Activated CD4-positive, alpha-beta T cell treated with anti-CD3 and anti-CD28 coated beads for 24 hours (primary cell): Measurements from ENCODE around the gene CDKN1C.

ENCODE experiments used
- DNase-seq, 2 donors: peaks; one replicate each; pipeline ENCODE4 v3.0.0-alpha.2; 2020; ENCODE audit warnings: low read depth in 2 of 2

The CDKN1C gene

DNA sequence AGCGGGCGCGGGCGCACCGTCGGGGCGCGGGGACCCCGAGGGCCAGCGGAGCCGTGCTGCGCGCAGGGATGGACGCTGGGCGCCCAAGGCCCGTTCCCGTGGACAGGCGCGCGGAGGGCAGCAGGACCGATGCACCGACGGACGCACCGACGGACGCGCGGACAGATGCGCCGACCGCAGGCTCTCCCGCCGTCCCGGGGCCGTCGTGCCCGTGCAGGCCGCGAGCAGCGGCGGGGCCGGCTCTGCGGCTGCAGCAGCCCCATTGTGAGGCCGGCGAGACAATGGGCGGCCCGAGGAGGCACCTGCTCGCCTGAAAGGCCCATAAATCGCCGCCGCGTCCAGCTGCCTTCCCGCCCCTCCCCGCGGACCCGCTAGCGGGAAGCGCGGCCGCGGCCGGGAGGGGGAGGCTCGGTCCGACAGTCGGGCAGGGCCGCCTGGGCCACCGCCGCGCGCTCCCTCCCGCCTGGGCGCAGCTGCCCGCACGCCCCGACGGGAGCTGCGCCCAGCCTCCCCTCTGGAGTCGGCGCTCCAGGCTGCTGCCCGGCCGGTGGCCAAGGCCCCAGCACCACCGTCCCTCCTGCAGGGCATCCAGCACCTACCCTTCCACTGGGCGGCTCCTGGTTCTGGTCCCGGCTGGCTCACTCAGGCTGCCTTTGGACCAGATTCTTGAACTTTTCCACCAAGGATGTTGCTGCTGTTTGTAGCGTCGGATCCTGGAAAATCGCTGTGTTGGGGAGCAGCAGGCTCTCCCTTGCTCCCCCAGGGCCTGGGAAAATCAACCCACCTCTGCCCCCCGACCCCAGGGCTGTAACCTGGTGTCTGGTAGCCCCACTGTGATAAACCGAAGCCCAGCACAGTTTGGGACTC is 15.8 kb downstream of the CDKN1C start:
- no peak for DNase-seq

DNA sequence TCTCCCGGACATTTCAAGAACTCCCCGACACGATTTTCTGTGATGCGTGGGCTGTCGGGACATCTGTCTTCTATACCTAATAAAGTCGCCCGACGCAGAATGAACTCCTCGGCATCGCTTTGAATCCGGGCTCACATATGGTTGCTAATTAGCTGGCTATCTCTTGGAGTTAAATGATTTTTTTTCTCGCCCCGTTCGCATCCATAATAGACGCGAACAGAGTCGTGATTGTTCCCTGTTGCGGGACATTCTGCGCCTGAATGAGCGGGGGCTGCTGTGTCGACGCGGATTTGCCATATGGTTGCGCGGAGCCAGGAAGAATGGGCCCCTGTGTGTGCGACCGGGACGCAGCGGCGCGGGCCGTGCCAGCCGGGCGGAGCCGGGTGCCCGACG is 16.4 kb downstream of the CDKN1C start:
- no peak for DNase-seq

DNA sequence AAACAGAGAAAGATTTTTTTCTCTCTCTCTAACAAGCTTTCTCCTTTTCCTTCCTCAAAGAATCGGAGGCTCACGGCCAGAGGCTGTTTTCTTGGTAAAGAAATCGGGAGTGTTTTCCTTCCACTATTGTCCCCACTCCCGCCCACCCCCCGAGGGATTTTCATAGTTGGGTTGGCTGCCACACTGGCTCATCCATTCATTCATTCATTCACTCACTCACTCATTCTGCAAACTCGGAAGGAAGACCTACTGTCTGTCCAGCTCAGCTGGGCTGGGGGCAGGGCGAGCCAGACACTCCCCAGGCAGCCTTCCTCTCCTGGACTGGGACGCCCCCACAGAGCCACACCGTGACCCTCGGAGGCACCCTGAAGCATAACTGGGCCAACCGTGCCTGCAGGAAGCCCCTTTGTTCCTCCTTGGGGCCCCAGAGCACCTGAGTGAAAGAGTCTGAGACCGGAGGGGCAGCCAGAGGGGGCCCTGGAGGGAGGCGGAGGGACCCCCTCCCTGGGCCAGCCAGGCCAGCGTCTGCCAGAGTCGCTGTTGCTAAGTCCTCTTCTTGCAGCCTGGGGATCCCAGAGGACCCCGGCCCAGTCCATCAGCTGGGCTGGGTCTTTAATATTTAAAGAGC is 17.0 kb downstream of the CDKN1C start:
- no peak for DNase-seq

DNA sequence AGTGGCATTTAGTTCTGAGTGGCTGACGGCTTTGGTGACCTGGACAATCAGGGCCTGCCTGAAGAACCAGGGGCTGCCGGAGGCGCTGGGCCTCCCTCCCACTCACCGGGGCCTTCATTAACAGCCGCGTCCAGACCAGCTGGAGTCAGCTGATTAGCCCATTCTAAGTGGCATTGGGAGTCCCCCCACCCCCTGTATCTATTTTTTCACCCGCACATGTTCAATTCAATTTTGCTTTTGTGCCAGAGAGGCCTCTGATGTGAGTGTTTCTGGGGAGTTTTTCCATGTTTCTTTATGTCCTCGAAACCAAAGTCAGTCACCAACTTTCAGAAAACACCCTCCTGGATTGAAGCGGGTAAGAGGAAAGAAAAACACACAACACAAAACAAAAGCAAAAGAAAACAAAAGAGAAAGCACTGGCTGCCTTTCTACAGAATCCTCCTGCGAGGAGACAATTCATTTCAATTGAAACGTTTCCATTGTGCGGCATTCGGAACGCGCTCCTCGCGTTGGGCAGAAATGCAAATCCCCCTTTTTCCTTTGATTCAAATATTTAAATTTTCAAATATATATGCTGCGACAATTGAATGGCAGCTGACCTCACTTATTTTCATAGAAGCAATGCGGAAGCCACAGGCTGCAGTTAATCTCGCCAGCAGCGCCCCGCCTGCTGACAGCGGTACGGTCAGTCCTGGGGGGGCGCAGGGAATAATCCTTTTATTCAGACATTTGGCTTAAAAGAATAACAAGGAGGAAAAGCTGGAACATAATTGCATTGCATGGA is 17.7 kb downstream of the CDKN1C start:
- DNase-seq = no peak

DNA sequence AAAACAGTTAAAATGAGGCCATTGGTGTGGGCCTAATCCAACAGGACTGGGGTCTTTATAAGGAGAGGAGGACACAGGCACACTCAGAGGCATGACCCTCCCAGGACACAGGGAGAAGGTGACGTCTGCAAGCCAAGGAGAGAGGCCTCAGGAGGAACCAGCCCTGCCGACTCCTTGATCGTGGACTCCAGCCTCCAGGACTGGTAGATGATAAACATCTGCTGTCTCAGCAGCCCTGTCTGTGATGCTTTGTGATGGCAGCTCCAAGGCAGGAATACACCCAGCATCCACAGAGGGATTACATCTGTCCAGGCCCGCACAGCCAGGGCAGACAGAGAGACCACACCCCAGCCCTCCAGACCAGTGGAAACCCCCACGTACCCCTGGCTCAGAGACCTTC is 18.4 kb downstream of the CDKN1C start:
- no peak for DNase-seq

DNA sequence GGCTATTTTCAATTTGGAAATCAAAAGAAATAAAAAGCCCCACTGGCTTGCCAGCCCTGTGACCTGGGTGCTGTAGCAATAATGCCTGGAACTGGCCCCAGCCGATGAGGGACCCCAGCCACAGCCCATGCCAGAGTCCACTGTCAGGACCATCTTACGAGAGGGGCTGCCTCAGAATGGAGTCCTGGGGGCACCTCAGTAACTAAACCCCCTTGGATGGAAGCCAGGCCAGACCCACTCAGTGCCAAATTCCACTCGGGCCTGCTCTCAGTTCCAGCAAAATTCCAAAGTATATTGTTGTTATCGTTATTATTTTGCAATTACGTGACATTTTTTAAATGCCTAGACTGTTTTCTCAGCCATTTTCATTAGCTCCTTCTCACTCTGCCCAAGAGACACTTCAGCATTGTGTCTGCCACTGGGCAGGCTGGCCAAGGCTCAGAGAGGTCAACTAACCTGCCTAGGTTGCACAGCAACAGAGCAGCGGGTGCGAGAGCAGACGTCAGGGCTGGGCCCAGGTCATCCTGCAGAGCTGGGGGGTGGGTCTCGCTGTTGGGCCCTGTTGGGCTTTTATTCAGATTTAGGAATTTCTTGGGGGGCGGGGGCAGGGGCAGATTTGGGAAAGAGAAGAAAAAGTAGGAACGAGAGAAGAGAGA is 19.5 kb downstream of the CDKN1C start:
- no peak for DNase-seq

DNA sequence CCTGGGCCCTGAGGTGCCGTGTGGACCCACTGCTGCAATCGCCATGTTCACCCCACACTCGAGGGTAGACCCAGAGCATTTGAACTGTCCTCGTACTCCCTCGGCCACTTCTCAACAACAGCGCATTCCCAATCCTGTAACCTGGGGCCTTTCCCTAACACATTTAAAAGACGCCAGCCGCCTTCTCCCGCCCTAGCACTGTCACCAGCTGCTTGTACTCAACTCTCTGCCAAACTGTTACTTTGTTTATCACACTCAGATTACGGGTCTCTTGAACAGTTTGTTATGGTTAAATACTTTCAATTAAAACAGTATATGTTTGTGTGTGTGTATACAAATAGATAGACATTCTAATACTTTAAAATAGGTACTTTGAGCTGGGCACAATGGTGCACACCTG is 20.7 kb downstream of the CDKN1C start:
- DNase-seq = no peak

DNA sequence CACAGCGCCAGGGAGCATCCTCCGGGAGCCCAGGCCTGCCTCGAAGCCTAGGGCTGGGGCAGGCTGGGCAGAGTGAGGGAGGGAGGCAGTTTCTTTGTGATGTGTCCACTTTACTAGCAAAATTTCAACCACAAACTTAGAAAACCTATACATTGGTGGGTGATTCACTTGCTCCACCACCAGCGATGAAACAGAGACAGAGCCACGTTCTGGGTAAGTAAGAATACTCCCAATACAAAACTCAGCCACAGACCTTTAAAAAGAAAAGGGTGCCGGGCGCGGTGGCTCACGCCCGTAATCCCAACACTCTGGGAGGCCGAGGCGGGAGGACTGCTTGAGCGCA is 22.3 kb downstream of the CDKN1C start:
- DNase-seq = no peak

DNA sequence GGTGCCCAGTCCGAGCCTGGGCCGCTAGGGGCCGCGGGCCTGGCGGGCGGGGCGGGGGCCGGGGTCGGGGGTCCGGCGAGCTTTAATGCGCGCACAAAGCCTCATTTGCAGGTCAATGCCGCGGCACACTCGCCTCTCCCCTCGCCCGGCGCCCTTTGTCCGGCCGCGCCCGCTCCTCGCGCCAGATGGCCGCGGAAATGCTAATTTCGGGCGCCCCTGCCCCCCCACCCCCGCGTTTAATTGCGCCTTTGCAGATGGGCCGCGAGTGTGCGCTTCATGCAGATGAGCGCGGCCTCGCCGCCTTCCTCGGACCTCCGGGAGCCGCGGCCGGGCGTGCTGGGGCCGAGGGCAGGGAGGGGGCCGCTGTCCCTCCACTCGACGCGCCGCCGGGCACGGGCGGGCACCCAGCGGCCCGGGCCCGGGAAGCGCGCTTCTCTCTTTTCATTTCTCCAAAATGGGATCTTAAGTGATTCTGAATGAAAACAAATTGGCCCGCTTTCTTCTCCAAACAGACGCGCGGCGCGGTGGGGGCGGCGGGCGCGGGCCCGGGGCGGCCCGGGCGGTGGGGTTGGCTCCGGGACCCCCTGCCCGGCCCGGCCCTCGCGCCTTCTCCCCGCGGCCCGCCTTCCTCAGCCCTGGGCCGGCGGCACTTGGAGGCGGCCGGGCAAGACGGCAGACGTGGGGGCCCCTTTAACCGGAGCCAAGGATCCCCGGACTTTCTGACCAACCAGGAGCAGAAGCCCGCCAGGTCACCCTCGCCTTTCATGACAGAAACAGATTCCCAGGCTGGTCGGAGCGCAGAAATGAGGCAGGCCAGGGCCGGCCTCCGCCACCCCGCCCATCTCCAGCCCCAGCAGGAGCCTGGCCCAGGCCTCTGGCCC is 22.9 kb downstream of the CDKN1C start:
- DNase-seq = no peak

DNA sequence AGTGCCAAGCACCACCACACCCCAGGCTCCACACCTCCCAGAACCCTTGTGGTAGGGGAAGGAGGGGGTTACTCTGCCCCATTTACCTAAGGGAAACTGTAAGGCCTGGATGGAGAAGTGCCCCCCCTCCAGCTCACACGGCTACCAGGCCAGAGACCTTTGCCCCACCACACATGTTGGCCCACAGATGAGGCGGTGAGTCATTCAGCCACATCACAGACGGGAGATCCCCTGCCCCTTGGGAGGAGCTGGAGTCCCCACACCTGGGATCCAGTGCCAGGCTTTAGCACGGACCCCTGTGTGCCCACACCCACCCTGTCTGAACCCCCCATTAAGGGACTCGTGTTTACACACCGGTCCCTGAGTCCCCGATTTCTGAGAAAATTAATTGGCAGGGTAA is 24.9 kb downstream of the CDKN1C start:
- no peak for DNase-seq

DNA sequence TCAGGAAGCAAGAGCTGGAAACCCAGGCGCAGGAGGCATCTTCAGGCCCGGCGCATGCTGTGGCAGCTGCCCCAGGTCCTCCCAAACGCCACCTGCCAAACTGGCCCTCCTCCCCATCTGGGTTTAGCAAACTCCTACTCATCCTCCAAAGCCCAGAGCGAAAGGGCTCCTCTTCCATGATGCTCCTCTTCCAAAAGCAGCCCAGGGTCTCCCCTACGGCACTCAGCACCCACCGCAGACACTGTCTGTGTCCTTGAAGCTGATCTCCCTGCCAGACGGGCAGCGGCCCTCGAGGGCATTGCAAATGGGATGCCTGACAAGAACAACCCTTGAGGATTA is 25.9 kb downstream of the CDKN1C start:
- no peak for DNase-seq

DNA sequence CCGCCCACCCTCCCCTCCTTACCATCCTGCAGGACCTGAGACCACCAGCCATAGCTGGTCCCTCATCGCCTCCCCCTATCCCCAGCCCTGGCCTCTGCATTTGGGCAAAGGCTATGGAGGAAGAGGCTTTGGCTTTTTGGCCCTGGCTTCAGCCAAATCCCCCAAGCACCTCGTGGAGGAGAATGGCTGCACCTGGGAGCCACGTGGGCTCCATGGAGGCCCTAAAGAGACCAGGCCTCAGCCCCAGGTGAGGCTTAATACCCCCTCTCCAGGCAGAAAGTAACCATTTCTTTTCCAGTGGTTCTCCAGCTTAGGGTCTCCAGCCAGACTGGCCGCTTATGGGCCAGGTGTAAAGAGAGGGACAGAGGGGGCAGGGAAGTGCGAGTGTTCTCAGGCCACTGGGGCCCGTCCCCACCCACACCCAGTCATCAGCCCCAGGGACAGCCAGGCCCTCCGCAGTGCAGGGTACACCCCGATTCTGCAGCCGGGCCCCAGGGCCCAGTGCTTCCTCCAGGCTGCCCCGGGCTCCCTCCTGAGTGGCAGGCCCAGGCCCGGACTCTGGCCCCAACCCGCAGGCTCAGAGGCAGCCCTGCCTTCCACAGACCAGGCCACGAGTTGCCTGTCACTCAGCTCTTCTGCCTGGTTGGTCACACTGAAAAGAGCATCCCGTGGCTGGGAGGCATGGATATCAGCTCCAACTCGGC is 26.4 kb downstream of the CDKN1C start:
- DNase-seq = no peak

DNA sequence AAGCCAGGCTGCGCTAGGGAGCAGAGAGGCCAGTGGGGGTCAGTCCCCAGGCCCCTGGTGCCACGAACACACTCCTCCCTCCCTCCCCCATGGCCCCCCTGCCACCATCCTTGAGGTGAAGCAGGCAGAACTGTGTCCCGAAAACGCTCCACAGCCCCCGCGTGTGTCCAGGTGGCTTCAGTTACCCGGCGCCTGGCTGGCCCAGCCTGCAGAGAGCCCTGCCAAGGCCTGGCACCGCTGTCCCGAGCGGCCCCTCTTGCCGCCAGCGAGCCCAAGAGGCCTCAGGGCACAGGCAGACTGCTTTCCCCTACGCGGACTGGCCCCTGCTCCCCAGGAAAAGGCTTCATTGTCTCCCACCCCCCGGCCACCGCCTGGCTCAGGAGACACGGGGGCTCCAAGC is 27.7 kb downstream of the CDKN1C start:
- no peak for DNase-seq

DNA sequence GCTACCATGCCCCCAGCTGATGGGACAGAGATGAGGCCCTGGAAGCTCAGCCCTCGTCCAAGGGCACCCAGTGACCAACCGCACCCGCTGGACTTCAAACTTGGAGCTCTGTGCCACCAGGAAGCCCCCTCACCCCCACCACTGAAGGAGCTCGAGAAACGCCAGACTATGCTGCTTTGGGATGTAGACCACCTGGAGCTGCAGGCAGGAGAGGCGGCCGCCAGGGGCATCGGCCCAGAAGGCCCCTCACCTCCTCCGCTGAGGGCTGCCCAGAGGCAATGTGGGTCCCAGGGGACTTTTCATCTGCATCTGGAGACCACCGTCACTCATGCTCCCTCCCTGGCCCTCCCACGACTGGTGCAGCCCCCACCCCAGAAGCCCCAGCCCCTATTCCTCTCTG is 28.3 kb downstream of the CDKN1C start:
- no peak for DNase-seq

DNA sequence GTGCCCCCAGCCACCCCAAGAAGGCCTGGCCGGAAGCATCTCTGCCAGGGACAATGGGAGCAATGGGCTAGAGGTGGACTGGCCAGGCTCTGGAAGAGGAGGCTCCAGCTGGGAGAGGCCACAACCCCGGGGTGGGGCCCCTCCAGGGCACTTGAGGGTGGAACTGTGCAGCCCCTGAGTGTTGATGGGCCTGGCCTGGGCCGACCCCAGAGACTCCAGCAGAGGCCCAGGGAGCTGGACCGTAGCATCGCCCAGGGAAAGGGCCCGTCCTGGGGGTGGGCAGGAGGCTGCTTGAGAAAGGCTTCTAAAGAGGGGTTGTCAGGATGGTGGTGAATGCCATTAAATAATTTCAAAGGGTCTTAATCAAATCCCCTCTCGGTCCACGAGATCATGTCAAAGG is 30.4 kb downstream of the CDKN1C start:
- no peak for DNase-seq

DNA sequence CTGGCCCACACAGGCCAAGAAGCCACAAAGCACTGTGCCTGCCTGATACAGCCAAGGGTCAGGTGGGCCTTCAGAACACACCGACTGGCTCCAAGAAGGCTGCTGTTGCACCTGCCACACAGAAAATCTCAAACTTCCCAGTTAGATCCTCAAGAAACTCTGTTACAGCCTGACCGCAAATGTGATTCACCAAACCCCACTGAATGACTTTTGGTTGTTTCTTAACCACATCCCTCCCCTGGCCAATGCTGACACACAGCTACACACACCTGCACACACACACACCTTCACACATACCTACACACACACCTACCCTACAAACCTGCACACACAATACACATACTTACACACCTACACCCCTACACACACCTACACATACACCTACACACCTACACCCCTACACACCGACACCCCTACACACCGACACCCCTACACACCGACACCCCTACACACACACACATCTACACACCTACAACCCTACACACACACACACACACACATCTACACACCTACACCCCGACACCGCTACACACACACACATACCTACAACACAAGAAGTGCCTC is 31.5 kb downstream of the CDKN1C start:
- no peak for DNase-seq

DNA sequence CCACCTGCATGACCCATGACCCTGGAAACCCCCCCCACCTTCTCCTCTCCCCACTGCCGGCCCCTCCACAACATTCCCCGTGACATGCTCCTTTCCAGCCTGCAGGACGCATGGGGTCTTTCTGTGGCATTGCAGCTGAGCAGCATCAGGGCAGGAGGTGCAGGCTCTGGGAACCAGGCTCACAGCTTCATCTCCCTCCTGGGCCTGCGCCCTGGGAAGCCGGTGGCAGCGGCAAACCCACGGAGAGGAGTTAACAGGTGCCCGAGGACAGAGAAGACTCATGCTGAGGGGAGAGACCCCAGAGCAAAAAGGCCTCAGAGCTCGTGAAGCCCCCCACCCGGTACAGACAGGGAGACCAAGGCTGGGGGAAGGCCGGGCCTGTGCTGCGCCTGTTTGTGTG is 32.2 kb downstream of the CDKN1C start:
- DNase-seq = no peak

DNA sequence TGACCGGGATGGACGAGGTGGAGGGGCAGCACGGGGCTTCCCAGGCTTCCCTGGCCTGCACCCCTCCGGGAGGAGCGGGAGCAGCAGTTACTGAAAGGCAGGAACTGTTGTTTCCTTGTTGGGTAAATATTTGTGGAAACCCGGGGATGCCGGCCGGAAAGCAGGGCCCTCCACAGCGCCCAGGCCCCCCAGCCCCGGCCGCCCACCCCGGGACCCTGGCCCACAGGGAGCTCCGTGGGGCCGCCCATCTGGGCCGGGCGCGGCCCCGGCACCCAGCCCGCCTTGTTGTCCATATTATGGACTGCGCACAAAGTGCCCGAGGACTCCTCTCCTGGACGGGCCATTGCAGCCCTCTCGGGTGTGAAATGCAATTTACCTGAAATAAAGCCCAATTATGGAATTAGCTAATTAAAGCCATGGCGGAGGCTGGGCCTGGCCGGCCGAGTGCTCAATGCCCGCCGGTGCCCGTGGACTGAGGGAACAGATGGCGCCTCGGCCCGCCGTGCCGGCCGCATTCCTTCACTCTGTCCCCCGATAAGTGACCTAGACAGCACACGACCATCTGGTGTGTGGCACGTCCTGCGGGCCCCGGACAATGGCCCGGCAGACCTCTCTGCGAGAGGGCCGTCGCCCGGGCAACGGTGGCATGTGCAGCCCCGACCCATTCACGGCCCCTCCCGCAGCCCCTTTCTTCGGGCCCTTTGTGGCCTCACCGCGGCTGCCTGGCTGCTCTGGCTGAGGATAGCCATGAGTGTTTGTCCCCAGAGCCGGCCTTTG is 35.4 kb downstream of the CDKN1C start:
- no peak for DNase-seq

DNA sequence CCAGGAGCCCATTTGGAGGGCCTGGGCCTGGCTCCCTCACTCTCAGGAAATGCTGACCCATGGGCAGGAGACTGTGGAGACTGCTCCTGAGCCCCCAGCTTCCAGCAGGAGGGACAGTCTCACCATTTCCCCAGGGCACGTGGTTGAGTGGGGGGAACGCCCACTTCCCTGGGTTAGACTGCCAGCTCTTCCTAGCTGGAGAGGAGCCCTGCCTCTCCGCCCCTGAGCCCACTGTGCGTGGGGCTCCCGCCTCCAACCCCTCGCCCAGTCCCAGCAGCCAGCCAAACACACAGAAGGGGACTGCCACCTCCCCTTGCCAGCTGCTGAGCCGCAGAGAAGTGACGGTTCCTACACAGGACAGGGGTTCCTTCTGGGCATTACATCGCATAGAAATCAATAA is 37.1 kb downstream of the CDKN1C start:
- DNase-seq = no peak

DNA sequence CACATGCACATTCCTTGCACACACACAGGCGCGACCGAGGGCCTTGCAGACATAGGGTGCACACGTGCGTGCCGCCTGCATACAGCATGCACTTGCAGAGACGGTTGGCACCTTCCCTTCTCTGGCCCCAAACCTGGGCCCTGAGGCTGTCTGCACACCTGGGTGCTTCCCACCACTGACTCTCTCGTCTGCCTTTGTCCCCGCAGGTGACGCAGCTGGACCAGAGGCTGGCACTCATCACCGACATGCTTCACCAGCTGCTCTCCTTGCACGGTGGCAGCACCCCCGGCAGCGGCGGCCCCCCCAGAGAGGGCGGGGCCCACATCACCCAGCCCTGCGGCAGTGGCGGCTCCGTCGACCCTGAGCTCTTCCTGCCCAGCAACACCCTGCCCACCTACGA is 38.0 kb downstream of the CDKN1C start:
- DNase-seq = no peak
